ENCODE measurements around the gene ZFYVE21. TPM values are rescaled to one million over a fixed set of nuclear protein-coding genes. Genes with fewer than 3 reads are reported as not detected.
A peak's percentile ranks its signal among the peaks of the same experiment; 100 is the strongest.

Gene ZFYVE21
- total RNA-seq, 1 experiment from 2014 or later: 49.7 TPM

GRCh38 chr14:103725001-103725682 is 9.5 kb downstream of the ZFYVE21 start:
- Histone ChIP-seq H3K79me2 (ENCODE audit: insufficient read depth, low read length) (no peaks in the 10 kb centered on the region; the same call in 1 of the 2 replicates), H3K4me2 (ENCODE audit: insufficient read depth, insufficient read length, low read length) (no peak overlapping the region), H3K23ac (ENCODE audit: insufficient read length, low read depth, low read length) (no peak overlapping the region), H3K4me1 (ENCODE audit: insufficient read depth, low read length) (no peaks in the 10 kb centered on the region; the same call in 1 of the 2 replicates), H2BK12ac (ENCODE audit: insufficient read length, low read depth, low read length) (no peak overlapping the region), H4K91ac (ENCODE audit: insufficient read length, low read depth, low read length) (no peak overlapping the region), H3K9ac (ENCODE audit: extremely low read depth, insufficient read length, low read length) (no peak overlapping the region), H3T11ph (ENCODE audit: low read length) (no peak overlapping the region), H2BK15ac (ENCODE audit: low read depth, low read length) (no peak overlapping the region), H3K79me1 (ENCODE audit: insufficient read depth, low read depth, low read length, poor library complexity, severe bottlenecking) (peaks cover 7% of the 10 kb centered on the region), H3K27ac (ENCODE audit: insufficient read length, low read depth, low read length) (no peak overlapping the region), H3K14ac (ENCODE audit: insufficient read depth, low read length) (no peak overlapping the region; the same call in 1 of the 2 replicates), H4K8ac (replicated peaks; ENCODE audit: insufficient read length, low read depth, low read length) (no peak overlapping the region), H4K5ac (ENCODE audit: insufficient read length, low read depth, low read length) (no peak overlapping the region), H2BK120ac (ENCODE audit: low read depth, low read length, poor library complexity, severe bottlenecking) (no peak overlapping the region), H4K20me1 (ENCODE audit: control insufficient read depth, insufficient read depth, insufficient read length) (no peaks in the 10 kb centered on the region), H2BK5ac (ENCODE audit: insufficient read length, low read length) (no peak overlapping the region), H2BK20ac (ENCODE audit: low read depth, low read length, poor library complexity, severe bottlenecking) (no peak overlapping the region), H3K18ac (ENCODE audit: insufficient read length, low read depth, low read length) (no peak overlapping the region), H3K4ac (ENCODE audit: low read depth, low read length) (no peak overlapping the region), H3K9me3 (ENCODE audit: control insufficient read depth, low read depth, low read length) (no peaks in the 10 kb centered on the region), H3K27me3 (ENCODE audit: insufficient read depth, low read length) (no peaks in the 10 kb centered on the region), H3K23me2 (ENCODE audit: insufficient read length, low read depth, low read length, poor library complexity, severe bottlenecking) (no peaks in the 10 kb centered on the region), H3K56ac (ENCODE audit: insufficient read length, low read depth, low read length) (no peak overlapping the region), H2AK5ac (ENCODE audit: insufficient read length, low read length) (no peak overlapping the region), H2AFZ (ENCODE audit: low read length) (no peak overlapping the region)
- H3K27me3 Mint-ChIP-seq (ENCODE audit: low read depth): no peaks in the 10 kb centered on the region
- no peak for TF ChIP-seq CTCF (conservative IDR thresholded peaks at IDR 0.05)
- peak overlapping the region in 1 of 3 experiments; percentile 14; a peak in 1 of 7 replicates for H3K27ac Mint-ChIP-seq
- no peak overlapping the region for H3K4me3 Mint-ChIP-seq
- H3K9me3 Mint-ChIP-seq: no peaks in the 10 kb centered on the region
- peaks cover 0 to 6% of the 10 kb centered on the region in 2 experiments; a peak in 1 of 4 replicates for H3K4me1 Mint-ChIP-seq
- no peak for DNase-seq
- no CpG with 5 or more reads among the region's 29 CpGs for WGBS (ENCODE audit: extremely low coverage, insufficient read length, low lambda C conversion rate)
- peaks cover 2 to 19% (median 17%) of the 10 kb centered on the region in 3 experiments; a peak in 5 of 7 replicates for H3K36me3 Mint-ChIP-seq (ENCODE audit: insufficient read depth in 1 of 3, low read depth in 3 of 3)
